Measurements from ENCODE around the gene GAPDH. TPM values are rescaled to one million over a fixed set of nuclear protein-coding genes. Genes with fewer than 3 reads are reported as not detected.
A peak's percentile ranks its signal among the peaks of the same experiment; 100 is the strongest.

Gene GAPDH
- total RNA-seq, 1 donor from 2014 or later, result 5,167 TPM

DNA sequence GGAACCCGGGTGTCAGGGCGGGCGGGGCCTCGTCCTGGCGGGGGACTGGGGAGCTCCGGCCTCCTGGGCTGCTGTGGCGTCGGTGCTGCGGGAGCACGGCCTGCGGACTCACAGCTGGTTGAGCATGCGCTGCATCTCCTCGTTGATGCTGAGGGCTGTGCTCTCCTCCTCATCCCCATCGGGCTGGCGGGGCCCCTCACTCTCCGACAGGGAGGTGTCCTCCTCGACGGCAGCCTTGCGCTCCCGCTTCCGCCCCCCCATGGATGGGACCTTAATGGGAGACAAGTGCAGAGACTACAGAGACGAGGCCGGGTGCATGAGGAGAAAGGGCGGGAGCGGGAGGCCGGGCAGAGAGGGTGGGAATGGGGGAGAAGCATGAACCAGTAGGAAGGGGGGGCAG is 14.2 kb downstream of the GAPDH start:
- no peaks in the 10 kb centered on the region for H3K9me3 ChIP-seq (ENCODE audit: insufficient read depth, low read depth, low read length)
- H3K79me2 ChIP-seq (ENCODE audit: insufficient read depth, low read length), result peaks cover 68% of the 10 kb centered on the region
- Mint-ChIP-seq H3K27ac (ENCODE audit: unreplicated experiment) (peak overlapping the region; percentile 86), H3K27me3 (ENCODE audit: low read depth, unreplicated experiment) (no peaks in the 10 kb centered on the region), H3K4me1 (ENCODE audit: low read depth, unreplicated experiment) (peaks cover 45% of the 10 kb centered on the region), H3K4me3 (ENCODE audit: unreplicated experiment) (no peak overlapping the region), H3K9me3 (ENCODE audit: unreplicated experiment) (no peaks in the 10 kb centered on the region), H3K36me3 (ENCODE audit: low read depth, unreplicated experiment) (peaks cover 17% of the 10 kb centered on the region)
- H3K4me1 ChIP-seq (ENCODE audit: insufficient read depth, low read length), result peaks cover 67% of the 10 kb centered on the region
- peak overlapping the region; percentile 88 for H3K27ac ChIP-seq (ENCODE audit: low read depth, low read length)
- no peak overlapping the region for H2AFZ ChIP-seq (ENCODE audit: low read depth, low read length)
- peaks cover 13% of the 10 kb centered on the region for H3K36me3 ChIP-seq (ENCODE audit: insufficient read depth, low read length)
- H3K27me3 ChIP-seq (ENCODE audit: insufficient read depth, low read length), result no peaks in the 10 kb centered on the region
- peak overlapping the region; percentile 79 for H3K9ac ChIP-seq (ENCODE audit: low read length)
- FAIRE-seq (no peak), DNase-seq (ENCODE audit: low read depth) (no peak)
- H3K4me2 ChIP-seq (ENCODE audit: low read length), result peak overlapping the region; percentile 82
- TF ChIP-seq CTCF (IDR thresholded peaks at IDR 0.05; ENCODE audit: insufficient read depth, low read depth, low read length) (no peak), EZH2 (IDR thresholded peaks at IDR 0.05; ENCODE audit: insufficient read depth, low read length) (no peak)
- peak overlapping the region; percentile 18 for H3K4me3 ChIP-seq (ENCODE audit: insufficient read depth, low read depth, low read length)
- H4K20me1 ChIP-seq (ENCODE audit: insufficient read depth, low read length), result peaks cover 16% of the 10 kb centered on the region

- Histone ChIP-seq H3K4me1 (ENCODE audit: insufficient read depth, low read length) (peaks cover 73% of the 10 kb centered on the region), H3K9me3 (ENCODE audit: insufficient read depth, low read depth, low read length) (no peaks in the 10 kb centered on the region), H3K9ac (ENCODE audit: low read length) (peak overlapping the region; percentile 79), H3K36me3 (ENCODE audit: insufficient read depth, low read length) (peaks cover 13% of the 10 kb centered on the region), H3K4me3 (ENCODE audit: insufficient read depth, low read depth, low read length) (peak overlapping the region; percentile 22), H3K79me2 (ENCODE audit: insufficient read depth, low read length) (peaks cover 70% of the 10 kb centered on the region), H3K4me2 (ENCODE audit: low read length) (peak overlapping the region; percentile 82), H4K20me1 (ENCODE audit: insufficient read depth, low read length) (peaks cover 19% of the 10 kb centered on the region), H3K27ac (ENCODE audit: low read depth, low read length) (peak overlapping the region; percentile 88), H2AFZ (ENCODE audit: low read depth, low read length) (no peak overlapping the region), H3K27me3 (ENCODE audit: insufficient read depth, low read length) (no peaks in the 10 kb centered on the region)
- DNase-seq (ENCODE audit: low read depth) (peak; percentile 78), FAIRE-seq (peak; percentile 69)
- TF ChIP-seq EZH2 (IDR thresholded peaks at IDR 0.05; ENCODE audit: insufficient read depth, low read length) (no peak), CTCF (IDR thresholded peaks at IDR 0.05; ENCODE audit: insufficient read depth, low read depth, low read length) (no peak)
- no peaks in the 10 kb centered on the region for H3K9me3 Mint-ChIP-seq (ENCODE audit: unreplicated experiment)
- peaks cover 48% of the 10 kb centered on the region for H3K4me1 Mint-ChIP-seq (ENCODE audit: low read depth, unreplicated experiment)
- peak overlapping the region; percentile 0 for H3K4me3 Mint-ChIP-seq (ENCODE audit: unreplicated experiment)
- peaks cover 17% of the 10 kb centered on the region for H3K36me3 Mint-ChIP-seq (ENCODE audit: low read depth, unreplicated experiment)
- no peaks in the 10 kb centered on the region for H3K27me3 Mint-ChIP-seq (ENCODE audit: low read depth, unreplicated experiment)
- H3K27ac Mint-ChIP-seq (ENCODE audit: unreplicated experiment), result peak overlapping the region; percentile 86
Observed at GRCh38 chr12:6548966-6549683, 14.8 kb downstream of the GAPDH start.

GRCh38 chr12:6549684-6550151 is 15.4 kb downstream of the GAPDH start:
- Histone ChIP-seq H3K27ac (ENCODE audit: low read depth, low read length) (peak overlapping the region; percentile 88), H3K9ac (ENCODE audit: low read length) (peak overlapping the region; percentile 79), H3K4me1 (ENCODE audit: insufficient read depth, low read length) (peaks cover 79% of the 10 kb centered on the region), H3K79me2 (ENCODE audit: insufficient read depth, low read length) (peaks cover 71% of the 10 kb centered on the region), H3K36me3 (ENCODE audit: insufficient read depth, low read length) (peaks cover 8% of the 10 kb centered on the region), H4K20me1 (ENCODE audit: insufficient read depth, low read length) (peaks cover 25% of the 10 kb centered on the region), H3K27me3 (ENCODE audit: insufficient read depth, low read length) (no peaks in the 10 kb centered on the region), H2AFZ (ENCODE audit: low read depth, low read length) (no peak overlapping the region), H3K4me2 (ENCODE audit: low read length) (peak overlapping the region; percentile 82), H3K9me3 (ENCODE audit: insufficient read depth, low read depth, low read length) (no peaks in the 10 kb centered on the region), H3K4me3 (ENCODE audit: insufficient read depth, low read depth, low read length) (no peak overlapping the region)
- H3K4me1 Mint-ChIP-seq (ENCODE audit: low read depth, unreplicated experiment), result peaks cover 52% of the 10 kb centered on the region
- H3K9me3 Mint-ChIP-seq (ENCODE audit: unreplicated experiment), result no peaks in the 10 kb centered on the region
- H3K27me3 Mint-ChIP-seq (ENCODE audit: low read depth, unreplicated experiment), result no peaks in the 10 kb centered on the region
- DNase-seq (ENCODE audit: low read depth) (no peak), FAIRE-seq (no peak)
- peaks cover 17% of the 10 kb centered on the region for H3K36me3 Mint-ChIP-seq (ENCODE audit: low read depth, unreplicated experiment)
- no peak overlapping the region for H3K4me3 Mint-ChIP-seq (ENCODE audit: unreplicated experiment)
- peak overlapping the region; percentile 58 for H3K27ac Mint-ChIP-seq (ENCODE audit: unreplicated experiment)
- TF ChIP-seq CTCF (IDR thresholded peaks at IDR 0.05; ENCODE audit: insufficient read depth, low read depth, low read length), result no peak
- no peak for TF ChIP-seq EZH2 (IDR thresholded peaks at IDR 0.05; ENCODE audit: insufficient read depth, low read length)

Data from astrocyte (in vitro differentiated cells and primary cell).